ENCODE data around the gene CCL22.

DNA sequence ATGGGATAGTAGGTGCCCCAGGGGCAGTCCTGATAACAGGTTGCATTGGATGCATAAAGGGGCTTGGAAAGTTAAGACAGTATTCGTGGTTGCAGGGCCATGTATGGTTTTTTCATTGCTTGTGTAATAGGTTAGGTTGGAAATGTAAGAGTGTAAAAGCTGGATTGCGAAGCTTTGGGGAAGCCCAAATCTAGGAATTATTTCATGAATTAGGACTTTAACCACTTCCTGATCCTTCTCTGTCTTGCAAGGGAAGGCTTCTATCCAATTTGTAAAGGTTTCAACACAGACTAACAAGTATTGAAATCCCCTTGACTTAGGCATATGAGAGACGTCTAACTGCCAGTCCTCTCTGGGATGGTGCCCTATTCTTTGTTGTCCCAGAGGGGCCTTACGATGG lies 38.2 kb downstream of the CCL22 start:
- TF ChIP-seq NFE2L2 (IDR thresholded peaks at IDR 0.05; ENCODE audit: low read depth, low read length), result no peak
- TF ChIP-seq, protein P1, sequence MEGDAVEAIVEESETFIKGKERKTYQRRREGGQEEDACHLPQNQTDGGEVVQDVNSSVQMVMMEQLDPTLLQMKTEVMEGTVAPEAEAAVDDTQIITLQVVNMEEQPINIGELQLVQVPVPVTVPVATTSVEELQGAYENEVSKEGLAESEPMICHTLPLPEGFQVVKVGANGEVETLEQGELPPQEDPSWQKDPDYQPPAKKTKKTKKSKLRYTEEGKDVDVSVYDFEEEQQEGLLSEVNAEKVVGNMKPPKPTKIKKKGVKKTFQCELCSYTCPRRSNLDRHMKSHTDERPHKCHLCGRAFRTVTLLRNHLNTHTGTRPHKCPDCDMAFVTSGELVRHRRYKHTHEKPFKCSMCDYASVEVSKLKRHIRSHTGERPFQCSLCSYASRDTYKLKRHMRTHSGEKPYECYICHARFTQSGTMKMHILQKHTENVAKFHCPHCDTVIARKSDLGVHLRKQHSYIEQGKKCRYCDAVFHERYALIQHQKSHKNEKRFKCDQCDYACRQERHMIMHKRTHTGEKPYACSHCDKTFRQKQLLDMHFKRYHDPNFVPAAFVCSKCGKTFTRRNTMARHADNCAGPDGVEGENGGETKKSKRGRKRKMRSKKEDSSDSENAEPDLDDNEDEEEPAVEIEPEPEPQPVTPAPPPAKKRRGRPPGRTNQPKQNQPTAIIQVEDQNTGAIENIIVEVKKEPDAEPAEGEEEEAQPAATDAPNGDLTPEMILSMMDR (conservative IDR thresholded peaks at IDR 0.05; ENCODE audit: low read depth, low read length), result no peak
- no peak for TF ChIP-seq CHD1 (IDR thresholded peaks at IDR 0.05; ENCODE audit: low read depth, low read length)
- TF ChIP-seq, protein P2, sequence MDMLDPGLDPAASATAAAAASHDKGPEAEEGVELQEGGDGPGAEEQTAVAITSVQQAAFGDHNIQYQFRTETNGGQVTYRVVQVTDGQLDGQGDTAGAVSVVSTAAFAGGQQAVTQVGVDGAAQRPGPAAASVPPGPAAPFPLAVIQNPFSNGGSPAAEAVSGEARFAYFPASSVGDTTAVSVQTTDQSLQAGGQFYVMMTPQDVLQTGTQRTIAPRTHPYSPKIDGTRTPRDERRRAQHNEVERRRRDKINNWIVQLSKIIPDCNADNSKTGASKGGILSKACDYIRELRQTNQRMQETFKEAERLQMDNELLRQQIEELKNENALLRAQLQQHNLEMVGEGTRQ (IDR thresholded peaks at IDR 0.05; ENCODE audit: low read depth, low read length), result no peak
- no peak for TF ChIP-seq RCOR1 (IDR thresholded peaks at IDR 0.05; ENCODE audit: insufficient replicate concordance, low read length)
- TF ChIP-seq MXI1 (IDR thresholded peaks at IDR 0.05; ENCODE audit: borderline replicate concordance, low read depth, low read length), result no peak
- no peak for TF ChIP-seq POLR2A (IDR thresholded peaks at IDR 0.05; ENCODE audit: low read depth, low read length)
- TF ChIP-seq MAFK (IDR thresholded peaks at IDR 0.05; ENCODE audit: low read depth, low read length), result no peak
- TF ChIP-seq RAD21 (IDR thresholded peaks at IDR 0.05; ENCODE audit: low read length), result no peak

Data from IMR-90 (cell line).